Measurements from ENCODE around the gene HAAO. TPM values are rescaled to one million over a fixed set of nuclear protein-coding genes. Genes with fewer than 3 reads are reported as not detected.

Gene HAAO
- total and polyA plus RNA-seq, 2 of the 13 experiments (the other 11 are each of a cell fraction or from before 2014, with no cell fraction given), result 36.1 to 42.7 TPM

DNA sequence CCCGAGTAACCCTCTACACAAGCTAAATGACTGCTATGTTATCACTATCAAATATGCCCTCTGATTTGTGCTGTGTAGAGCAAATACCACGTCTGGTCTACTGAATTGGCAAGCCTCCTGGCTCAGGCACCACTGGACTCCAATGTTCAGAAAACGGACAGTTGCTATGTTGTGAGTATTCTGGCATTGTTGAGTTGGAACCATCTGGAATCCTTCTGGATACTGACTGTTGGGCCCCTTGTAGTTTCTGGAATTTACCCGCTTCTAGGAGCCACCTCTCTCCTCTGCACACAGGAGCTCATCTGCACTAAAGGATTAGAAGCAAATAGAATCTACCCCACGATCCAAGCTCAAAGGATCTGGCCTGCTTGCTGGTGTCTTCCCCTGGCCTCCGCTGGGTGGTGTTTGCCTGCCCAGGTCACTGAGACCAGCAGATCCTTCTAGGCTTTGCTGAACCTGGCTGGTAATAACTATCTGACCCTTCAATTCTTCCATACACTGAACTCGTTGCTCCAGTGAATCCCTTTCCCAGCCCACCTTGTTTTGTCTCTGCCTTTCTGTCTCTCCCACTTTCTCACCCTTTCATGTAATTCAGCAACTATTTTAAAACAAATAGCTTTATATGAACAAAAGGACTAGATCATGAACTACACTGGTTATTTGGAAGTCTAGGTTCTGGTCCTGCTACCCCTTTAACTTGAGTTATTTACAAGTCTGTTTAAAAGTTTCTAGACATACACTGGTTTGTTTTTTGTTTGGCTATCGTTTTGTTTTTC, 2.1 kb upstream of the HAAO start (continued):
- TF ChIP-seq, protein P1, sequence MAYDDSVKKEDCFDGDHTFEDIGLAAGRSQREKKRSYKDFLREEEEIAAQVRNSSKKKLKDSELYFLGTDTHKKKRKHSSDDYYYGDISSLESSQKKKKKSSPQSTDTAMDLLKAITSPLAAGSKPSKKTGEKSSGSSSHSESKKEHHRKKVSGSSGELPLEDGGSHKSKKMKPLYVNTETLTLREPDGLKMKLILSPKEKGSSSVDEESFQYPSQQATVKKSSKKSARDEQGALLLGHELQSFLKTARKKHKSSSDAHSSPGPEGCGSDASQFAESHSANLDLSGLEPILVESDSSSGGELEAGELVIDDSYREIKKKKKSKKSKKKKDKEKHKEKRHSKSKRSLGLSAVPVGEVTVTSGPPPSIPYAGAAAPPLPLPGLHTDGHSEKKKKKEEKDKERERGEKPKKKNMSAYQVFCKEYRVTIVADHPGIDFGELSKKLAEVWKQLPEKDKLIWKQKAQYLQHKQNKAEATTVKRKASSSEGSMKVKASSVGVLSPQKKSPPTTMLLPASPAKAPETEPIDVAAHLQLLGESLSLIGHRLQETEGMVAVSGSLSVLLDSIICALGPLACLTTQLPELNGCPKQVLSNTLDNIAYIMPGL (CRISPR knock-in tag; IDR thresholded peaks at IDR 0.05; ENCODE audit: borderline replicate concordance in 1 of 2, low read depth in 1 of 2), result peak; percentile 92 to 97
- TF ChIP-seq, protein P2, sequence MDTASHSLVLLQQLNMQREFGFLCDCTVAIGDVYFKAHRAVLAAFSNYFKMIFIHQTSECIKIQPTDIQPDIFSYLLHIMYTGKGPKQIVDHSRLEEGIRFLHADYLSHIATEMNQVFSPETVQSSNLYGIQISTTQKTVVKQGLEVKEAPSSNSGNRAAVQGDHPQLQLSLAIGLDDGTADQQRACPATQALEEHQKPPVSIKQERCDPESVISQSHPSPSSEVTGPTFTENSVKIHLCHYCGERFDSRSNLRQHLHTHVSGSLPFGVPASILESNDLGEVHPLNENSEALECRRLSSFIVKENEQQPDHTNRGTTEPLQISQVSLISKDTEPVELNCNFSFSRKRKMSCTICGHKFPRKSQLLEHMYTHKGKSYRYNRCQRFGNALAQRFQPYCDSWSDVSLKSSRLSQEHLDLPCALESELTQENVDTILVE (CRISPR knock-in tag; IDR thresholded peaks at IDR 0.05), result peak; percentile 50; the same call in 1 of the 2 replicates
- peak; percentile 36; the same call in 1 of the 2 replicates for TF ChIP-seq ZNF564 (CRISPR knock-in tag; IDR thresholded peaks at IDR 0.05)
- TF ChIP-seq, protein P3, sequence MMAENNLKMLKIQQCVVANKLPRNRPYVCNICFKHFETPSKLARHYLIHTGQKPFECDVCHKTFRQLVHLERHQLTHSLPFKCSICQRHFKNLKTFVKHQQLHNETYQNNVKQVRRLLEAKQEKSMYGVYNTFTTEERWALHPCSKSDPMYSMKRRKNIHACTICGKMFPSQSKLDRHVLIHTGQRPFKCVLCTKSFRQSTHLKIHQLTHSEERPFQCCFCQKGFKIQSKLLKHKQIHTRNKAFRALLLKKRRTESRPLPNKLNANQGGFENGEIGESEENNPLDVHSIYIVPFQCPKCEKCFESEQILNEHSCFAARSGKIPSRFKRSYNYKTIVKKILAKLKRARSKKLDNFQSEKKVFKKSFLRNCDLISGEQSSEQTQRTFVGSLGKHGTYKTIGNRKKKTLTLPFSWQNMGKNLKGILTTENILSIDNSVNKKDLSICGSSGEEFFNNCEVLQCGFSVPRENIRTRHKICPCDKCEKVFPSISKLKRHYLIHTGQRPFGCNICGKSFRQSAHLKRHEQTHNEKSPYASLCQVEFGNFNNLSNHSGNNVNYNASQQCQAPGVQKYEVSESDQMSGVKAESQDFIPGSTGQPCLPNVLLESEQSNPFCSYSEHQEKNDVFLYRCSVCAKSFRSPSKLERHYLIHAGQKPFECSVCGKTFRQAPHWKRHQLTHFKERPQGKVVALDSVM (CRISPR knock-in tag; IDR thresholded peaks at IDR 0.05), result peak; percentile 39; the same call in 1 of the 2 replicates
- peak; percentile 83; the same call in 1 of the 2 replicates for TF ChIP-seq ZNF761 (CRISPR knock-in tag; conservative IDR thresholded peaks at IDR 0.05)
- TF ChIP-seq HMG20A (CRISPR knock-in tag; IDR thresholded peaks at IDR 0.05; ENCODE audit: borderline replicate concordance), result 0 out of 2 replicates have a peak, but pooled peaks have one; percentile 19
- TF ChIP-seq RFX3 (CRISPR knock-in tag; IDR thresholded peaks at IDR 0.05), result no peak
- no peak for TF ChIP-seq MYC (CRISPR knock-in tag; IDR thresholded peaks at IDR 0.05; ENCODE audit: borderline replicate concordance)
- peak; percentile 74; the same call in 1 of the 2 replicates for TF ChIP-seq ZNF331 (CRISPR knock-in tag; IDR thresholded peaks at IDR 0.05)
- TF ChIP-seq, protein P4, sequence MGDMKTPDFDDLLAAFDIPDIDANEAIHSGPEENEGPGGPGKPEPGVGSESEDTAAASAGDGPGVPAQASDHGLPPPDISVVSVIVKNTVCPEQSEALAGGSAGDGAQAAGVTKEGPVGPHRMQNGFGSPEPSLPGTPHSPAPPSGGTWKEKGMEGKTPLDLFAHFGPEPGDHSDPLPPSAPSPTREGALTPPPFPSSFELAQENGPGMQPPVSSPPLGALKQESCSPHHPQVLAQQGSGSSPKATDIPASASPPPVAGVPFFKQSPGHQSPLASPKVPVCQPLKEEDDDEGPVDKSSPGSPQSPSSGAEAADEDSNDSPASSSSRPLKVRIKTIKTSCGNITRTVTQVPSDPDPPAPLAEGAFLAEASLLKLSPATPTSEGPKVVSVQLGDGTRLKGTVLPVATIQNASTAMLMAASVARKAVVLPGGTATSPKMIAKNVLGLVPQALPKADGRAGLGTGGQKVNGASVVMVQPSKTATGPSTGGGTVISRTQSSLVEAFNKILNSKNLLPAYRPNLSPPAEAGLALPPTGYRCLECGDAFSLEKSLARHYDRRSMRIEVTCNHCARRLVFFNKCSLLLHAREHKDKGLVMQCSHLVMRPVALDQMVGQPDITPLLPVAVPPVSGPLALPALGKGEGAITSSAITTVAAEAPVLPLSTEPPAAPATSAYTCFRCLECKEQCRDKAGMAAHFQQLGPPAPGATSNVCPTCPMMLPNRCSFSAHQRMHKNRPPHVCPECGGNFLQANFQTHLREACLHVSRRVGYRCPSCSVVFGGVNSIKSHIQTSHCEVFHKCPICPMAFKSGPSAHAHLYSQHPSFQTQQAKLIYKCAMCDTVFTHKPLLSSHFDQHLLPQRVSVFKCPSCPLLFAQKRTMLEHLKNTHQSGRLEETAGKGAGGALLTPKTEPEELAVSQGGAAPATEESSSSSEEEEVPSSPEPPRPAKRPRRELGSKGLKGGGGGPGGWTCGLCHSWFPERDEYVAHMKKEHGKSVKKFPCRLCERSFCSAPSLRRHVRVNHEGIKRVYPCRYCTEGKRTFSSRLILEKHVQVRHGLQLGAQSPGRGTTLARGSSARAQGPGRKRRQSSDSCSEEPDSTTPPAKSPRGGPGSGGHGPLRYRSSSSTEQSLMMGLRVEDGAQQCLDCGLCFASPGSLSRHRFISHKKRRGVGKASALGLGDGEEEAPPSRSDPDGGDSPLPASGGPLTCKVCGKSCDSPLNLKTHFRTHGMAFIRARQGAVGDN (CRISPR knock-in tag; IDR thresholded peaks at IDR 0.05), result peak; percentile 56; the same call in 1 of the 2 replicates
- TF ChIP-seq ZNF562 (CRISPR knock-in tag; IDR thresholded peaks at IDR 0.05; ENCODE audit: borderline replicate concordance), result no peak
- TF ChIP-seq ZNF557 (CRISPR knock-in tag; IDR thresholded peaks at IDR 0.05), result no peak
- TF ChIP-seq, protein P5, sequence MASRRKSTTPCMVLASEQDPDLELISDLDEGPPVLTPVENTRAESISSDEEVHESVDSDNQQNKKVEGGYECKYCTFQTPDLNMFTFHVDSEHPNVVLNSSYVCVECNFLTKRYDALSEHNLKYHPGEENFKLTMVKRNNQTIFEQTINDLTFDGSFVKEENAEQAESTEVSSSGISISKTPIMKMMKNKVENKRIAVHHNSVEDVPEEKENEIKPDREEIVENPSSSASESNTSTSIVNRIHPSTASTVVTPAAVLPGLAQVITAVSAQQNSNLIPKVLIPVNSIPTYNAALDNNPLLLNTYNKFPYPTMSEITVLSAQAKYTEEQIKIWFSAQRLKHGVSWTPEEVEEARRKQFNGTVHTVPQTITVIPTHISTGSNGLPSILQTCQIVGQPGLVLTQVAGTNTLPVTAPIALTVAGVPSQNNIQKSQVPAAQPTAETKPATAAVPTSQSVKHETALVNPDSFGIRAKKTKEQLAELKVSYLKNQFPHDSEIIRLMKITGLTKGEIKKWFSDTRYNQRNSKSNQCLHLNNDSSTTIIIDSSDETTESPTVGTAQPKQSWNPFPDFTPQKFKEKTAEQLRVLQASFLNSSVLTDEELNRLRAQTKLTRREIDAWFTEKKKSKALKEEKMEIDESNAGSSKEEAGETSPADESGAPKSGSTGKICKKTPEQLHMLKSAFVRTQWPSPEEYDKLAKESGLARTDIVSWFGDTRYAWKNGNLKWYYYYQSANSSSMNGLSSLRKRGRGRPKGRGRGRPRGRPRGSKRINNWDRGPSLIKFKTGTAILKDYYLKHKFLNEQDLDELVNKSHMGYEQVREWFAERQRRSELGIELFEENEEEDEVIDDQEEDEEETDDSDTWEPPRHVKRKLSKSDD (CRISPR knock-in tag; IDR thresholded peaks at IDR 0.05; ENCODE audit: low read depth), result no peak
- TF ChIP-seq ZNF713 (CRISPR knock-in tag; IDR thresholded peaks at IDR 0.05), result 0 out of 2 replicates have a peak, but pooled peaks have one; percentile 65
